Activated CD8-positive, alpha-beta memory T cell treated with anti-CD3 and anti-CD28 coated beads for 4 hours (primary cell): Measurements from ENCODE around the gene ATXN1.
A peak's percentile ranks its signal among the peaks of the same experiment; 100 is the strongest.

Experiments
- DNase-seq, 2 donors: peaks; one replicate each; pipeline ENCODE4 v3.0.0-alpha.2; 2020; ENCODE audit warnings: low read depth in 2 of 2

The ATXN1 gene

GRCh38 chr6:16333580-16333979 is 427.7 kb downstream of the ATXN1 start:
- DNase-seq = no peak

- DNase-seq = peak; percentile 65 to 68
Measured at GRCh38 chr6:16332175-16332542, 429.1 kb downstream of the ATXN1 start.

DNA sequence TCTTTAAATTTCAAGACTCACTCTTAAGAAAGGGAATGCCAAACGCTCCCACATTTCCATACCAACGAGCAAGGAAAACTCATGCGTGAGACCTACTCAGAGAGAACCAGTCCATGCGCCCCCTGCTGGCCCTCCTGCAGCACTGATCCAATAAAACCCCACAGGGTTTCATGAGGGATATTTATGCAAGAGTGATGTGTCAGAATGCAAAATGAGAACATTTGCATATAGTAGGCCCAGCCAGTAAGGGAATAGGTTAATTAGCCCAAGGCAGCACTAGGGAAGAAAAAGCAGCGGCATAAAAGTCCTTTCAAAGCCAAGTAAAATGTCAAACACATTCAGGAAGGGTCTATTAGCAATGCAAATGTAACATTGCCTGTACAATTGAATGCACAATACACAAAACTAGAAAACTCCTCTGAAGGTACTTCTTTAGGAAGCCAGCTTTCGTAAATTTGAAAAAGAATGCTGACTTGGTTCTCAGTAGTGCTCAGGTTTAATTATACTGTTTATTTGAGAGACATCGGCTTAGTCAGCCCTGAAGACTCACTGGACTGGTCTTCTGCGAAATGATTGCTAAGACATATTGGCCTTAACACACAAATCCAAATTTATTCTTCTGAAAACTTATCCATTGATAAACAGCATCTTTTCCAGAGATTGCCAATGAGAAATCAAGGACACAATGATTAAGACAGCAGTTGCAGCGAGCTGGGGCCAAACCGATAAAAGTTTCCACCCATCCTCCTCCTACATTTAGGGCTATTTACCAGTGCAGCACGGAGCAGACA is 429.7 kb downstream of the ATXN1 start:
- peak; percentile 18 to 35 for DNase-seq

- DNase-seq = no peak
Measured at GRCh38 chr6:16329233-16329632, 432.0 kb downstream of the ATXN1 start.

DNA sequence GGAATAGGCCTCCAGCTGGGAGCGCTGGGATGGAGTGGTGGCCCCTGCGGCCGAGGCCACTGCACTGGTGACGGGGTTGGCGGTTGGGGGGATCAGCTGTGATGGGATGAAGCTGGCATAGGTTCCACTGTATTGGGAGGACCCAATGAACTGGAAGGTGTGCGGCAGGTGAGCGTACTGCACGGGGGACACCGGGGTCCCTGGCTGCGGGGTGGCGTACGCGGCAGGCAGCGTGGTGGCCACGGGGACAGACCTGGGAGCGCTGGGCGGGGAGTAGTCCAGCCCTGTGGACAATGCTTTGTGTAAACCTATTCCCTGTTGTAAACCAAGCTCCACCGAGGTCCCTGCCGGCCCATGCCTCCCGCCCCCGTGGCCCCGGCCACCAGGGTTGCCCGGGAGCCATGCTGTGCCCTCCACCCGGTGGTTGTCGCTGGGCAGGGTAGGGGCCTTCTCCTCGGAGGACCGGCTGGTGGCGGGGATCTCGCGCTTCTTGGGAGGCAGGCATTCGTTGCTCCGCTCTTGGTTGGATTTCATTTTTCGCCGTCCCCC is 433.4 kb downstream of the ATXN1 start:
- no peak for DNase-seq

DNA sequence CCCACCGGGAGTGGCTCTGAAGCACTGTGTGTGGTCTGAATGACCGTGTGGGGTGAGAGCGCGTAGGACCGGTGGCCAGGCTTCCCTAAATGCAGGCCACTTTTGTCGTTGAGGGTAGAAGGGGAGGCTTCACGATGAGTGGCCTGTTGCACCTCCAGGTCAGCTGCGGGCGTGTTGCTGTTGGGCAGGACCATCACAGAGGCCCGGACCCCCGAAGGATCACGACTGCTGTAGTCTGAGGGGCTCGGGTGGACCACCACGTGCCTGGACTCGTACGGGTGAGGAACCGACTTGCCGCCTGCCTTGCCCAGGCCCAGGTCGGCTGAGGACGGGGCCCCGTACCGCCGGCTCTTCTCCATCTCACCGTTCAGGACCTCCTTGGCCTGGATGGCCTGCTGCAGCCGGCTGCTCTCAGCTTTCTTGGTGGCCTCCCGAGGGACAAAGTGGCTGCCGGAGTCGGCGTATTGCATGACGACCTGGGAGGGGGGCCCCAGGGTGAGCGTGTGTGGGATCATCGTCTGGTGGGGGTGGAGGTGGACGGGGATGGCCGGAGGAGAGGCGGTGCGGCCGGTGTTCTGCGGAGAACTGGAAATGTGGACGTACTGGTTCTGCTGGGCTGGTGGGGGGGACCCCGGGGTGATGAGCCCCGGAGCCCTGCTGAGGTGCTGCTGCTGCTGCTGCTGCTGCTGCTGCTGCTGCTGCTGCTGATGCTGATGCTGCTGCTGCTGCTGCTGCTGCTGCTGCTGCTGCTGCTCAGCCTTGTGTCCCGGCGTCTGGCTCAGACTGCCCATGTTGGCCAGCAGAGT is 434.1 kb downstream of the ATXN1 start:
- DNase-seq = no peak

DNA sequence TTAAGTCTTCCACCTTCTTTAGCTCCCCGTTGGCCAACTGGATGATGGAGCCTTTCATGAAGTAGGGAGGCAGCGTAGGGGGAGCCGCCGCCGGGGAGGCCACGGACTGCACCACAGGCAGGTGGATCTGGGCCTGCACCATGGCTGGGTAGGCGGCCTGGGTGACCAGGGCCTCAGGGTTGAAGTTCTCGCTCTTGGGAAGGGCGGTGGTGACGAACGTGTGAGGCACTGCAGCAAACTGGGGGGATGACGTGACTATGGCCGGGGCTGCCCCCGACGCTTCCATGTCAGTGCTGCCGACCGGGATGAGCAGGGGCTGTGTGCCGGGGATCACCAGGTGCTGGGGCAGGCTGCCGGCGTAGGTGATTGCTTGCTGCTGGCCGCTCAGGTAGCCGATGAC is 434.7 kb downstream of the ATXN1 start:
- no peak for DNase-seq

GRCh38 chr6:16324606-16325225 is 436.5 kb downstream of the ATXN1 start:
- no peak for DNase-seq

- DNase-seq = no peak
Measured at GRCh38 chr6:16324184-16324583, 437.1 kb downstream of the ATXN1 start.

DNA sequence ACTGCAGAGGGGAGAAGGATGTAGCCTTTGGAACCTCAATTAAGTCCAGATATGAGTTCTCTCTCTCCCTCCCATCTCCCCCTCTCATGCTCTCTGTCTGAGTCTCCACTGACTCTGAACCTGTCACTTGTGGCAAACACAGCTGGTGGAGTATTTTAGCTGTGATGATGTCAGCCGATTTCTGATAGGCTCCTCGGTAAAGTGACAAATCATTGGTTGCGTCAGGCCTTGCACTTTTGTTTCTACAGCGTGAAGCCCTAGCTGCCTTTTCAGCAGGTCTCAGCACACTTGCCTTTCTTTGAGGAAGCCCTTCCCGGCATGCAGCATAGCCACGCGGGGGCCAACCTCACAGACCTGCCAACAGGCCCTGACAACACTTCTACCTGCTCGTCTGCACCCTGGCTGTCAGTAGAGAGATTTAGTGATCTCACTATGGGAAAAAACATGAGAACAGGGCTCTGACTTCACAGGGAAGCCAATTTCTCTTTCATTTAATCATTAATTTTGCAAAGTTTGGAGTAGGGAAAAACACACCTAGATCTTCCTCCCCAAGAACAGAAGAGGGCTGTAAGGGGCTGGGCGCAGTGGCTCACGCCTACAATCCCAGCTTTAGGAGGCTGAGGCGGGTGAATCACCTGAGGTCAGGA is 438.5 kb downstream of the ATXN1 start:
- peak; percentile 58 to 59 for DNase-seq

DNA sequence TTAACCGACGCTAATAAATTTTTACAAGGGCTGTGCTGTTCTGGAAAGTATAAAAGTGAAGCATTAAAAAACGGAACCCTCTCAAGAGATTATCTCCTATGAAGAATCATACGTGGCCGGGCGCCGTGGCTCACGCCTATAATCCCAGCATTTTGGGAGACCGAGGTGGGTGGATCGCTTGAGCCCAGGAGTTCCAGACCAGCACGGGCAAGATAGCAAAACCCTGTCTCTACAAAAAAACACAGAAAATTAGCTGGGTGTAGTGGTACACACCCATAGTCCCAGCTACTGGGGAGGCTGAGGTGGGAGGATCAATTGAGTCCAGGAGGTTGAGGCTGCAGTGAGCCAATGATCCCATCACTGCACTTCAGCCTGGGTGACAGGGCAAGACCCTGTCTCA is 439.4 kb downstream of the ATXN1 start:
- no peak for DNase-seq

DNA sequence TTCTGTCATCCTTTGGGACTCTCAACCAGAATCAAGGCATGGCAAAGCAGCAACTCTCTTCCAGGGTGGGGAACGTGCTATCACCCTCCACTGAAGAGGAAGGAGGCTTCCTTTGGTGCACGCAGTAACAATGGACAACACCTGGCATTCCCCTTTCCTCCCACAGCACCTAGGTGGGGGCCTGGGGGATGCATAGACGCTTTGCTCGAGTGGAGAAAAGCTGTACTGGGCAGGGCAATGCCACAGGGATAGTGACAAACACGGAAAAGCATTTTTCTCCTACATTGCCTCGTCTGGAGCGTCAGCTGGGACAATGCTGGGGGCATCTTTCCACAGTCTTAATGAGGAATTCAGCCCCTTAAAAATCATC is 439.9 kb downstream of the ATXN1 start:
- no peak for DNase-seq

DNA sequence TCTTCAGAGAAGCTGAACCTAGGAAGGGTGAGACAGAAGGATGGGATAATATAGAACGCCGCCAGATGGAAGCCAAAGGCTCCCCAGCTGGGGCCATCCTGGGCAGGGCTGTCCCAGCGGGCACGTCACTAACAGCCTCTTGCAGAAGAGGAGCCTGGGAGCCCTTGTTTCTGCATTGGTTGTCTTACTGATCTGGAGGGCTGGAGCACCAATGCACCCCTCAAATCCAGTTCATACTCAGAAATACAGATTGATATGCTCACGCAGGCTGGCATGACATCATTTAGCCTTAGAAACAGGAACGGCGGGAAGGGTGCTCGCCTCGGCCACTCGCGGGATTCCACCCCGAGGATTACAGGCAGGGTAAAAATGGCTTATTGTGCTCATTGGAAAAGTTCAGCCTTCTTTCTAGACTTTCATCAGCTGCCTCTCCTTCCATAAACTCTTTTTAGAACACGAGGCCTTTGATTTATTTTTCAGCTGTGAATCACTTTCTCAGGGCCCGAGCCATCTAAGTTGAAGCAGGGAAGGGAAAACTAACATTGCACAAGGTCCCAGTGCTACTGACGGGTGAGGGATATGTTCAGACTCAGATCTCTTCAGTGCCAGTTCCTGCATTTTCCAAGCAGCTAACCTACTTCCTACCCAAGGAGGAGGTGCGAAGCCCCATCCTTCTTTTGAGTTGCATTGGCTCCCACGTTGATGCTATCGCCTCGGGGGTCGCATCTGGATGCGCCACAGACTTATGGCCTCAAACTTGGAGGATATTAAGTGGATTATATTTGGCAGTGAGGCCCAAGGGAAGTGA is 440.5 kb downstream of the ATXN1 start:
- no peak for DNase-seq

GRCh38 chr6:16319813-16320532 is 441.3 kb downstream of the ATXN1 start:
- DNase-seq = peak; percentile 29 to 47

DNA sequence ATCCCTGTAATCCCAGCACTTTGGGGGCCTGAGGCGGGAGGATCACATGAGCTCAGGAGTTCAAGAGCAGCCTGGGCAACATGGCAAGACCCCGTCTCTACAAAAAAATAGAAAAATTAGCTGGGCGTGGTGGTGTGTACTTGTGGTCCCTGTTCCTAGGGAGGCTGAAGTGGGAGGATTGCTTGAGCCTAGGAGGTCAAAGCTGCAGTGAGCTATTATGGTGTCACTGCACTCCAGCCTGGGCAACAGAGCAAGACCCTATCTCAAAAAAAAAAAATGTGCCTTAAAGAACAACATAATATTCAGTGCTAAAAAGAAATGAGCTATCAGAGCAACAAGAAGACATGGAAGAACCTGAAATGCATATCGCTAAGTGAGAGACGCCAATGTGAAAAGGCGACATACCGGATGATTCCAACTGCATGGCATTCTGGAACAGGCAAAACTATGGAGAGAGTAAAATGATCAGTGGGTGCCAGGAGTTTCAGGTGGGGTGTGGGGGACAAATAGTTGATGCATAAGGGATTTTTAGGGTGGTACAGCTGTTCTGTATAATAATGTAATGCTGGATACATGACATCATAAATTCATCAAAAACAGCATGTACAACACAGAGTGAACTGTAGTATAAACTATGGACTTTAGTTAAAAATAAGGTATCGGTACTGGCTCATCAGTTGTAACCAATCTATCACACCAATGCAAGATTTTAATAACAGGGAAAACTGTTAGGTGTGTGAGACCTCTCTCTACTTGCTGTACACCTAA is 442.1 kb downstream of the ATXN1 start:
- DNase-seq = no peak

DNA sequence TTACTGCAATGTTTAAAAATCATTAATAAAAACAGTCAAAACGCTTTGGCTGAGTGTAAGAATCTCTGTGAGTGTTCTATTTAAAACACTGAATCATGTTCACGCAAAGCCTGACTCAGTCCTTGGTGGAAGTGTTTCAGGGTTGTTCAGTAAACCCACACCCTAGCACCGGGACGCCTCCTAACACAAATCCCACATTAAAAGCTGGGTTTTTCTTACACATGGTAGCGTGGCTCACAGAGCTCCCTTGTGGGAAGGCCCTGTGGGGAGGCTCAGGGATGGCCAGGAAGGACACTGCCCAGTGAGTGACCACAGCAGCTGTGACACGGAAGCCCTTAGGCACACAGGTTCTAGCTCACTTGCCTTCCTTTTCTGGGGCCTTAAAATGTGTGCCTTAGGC is 442.7 kb downstream of the ATXN1 start:
- peak in 1 of 2 donors; percentile 6 for DNase-seq

- peak in 1 of 2 donors; percentile 6 for DNase-seq
Measured at GRCh38 chr6:16316741-16317251, 444.5 kb downstream of the ATXN1 start.

GRCh38 chr6:16314296-16314695 is 447.0 kb downstream of the ATXN1 start:
- no peak for DNase-seq

DNA sequence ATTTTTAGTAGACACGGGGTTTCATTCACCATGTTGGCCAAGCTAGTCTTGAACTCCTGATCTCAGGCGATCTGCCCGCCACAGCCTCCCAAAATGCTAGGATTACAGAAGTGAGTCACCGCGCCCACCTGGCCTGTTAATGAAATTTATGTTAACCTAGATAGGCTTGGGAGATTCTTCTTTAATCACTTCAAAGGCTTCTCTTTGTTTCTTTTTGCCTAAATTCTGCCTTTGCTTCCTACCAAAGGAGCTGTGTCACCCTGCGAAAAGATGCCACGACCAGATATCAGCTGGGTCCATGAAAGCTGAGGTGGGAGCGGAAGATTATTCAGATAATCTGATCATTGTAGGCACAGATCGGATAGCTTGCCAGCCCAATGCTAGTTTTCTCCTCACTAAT is 447.5 kb downstream of the ATXN1 start:
- no peak for DNase-seq
